ENCODE measurements around the gene TBX4.
"Not testable (repeated sequence)": the region's sequence is repeated elsewhere in the genome, so short reads cannot be mapped to it uniquely, and the experiment has no call there.

TBX4 gene

DNA sequence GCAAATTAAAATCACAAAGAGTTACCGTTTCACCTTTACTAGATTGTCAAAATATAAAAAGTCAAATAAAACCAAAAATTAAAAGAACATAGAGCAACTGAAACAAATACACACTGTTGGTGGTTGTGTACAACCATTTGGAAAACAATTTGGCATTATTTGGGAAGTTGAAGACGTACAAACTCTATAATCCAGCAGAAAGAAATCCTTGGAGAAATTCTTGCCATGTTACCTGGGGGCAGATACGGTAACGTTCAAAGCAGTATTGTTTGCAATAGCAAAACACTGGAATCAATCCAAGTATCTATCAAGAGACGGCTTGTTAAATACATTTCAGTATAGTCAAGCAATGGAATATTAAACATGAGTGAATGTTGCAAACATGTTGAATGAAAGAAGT, 56.7 kb downstream of the TBX4 start:
- Histone ChIP-seq H3K36me3 (ENCODE audit: insufficient read depth, low read length) (no peaks in the 10 kb centered on the region), H3K9me3 (ENCODE audit: low read depth, low read length) (no peaks in the 10 kb centered on the region), H3K9ac (ENCODE audit: insufficient read length) (no peak overlapping the region), H3K27ac (no peak overlapping the region), H3K4me3 (no peak overlapping the region)
- TF ChIP-seq POLR2AphosphoS5 (IDR thresholded peaks at IDR 0.05; ENCODE audit: borderline replicate concordance, low read depth, low read length), result no peak
- TF ChIP-seq FOXP2 (optimal IDR thresholded peaks at IDR 0.05; ENCODE audit: control extremely low read depth, extremely low read length, insufficient read depth), result no peak
- TF ChIP-seq EZH2 (IDR thresholded peaks at IDR 0.05), result no peak
- DNase-seq (ENCODE audit: low read depth, low spot score), result no peak

- DNase-seq (ENCODE audit: low read depth, low spot score); H3K9me3 ChIP-seq (ENCODE audit: low read depth, low read length); H3K27ac ChIP-seq; H3K4me3 ChIP-seq; H3K9ac ChIP-seq (ENCODE audit: insufficient read length); H3K36me3 ChIP-seq (ENCODE audit: insufficient read depth, low read length): not testable (repeated sequence)
Observed at GRCh38 chr17:61509454-61509853, 57.2 kb downstream of the TBX4 start.

DNA sequence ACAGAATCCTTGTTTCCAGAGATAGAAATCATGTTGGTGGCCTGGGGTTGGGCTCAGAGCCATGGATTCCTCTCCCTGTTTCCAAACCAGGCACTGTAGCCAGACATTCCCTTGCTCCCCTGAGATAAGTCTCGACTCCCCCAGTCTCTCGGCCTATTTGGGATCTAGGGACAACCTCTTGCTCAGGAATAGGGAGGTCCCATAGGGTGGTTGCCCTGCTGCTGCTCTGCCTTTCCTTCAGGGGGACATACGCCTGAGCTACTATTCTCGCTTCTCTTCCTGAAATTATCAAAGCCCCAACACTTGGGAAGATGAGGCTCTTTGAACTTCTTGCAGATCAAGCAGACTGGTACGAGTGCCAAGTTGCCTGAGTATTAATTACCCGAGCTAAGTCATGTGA, 58.0 kb downstream of the TBX4 start:
- Histone ChIP-seq H3K4me3 (no peak overlapping the region), H3K36me3 (ENCODE audit: insufficient read depth, low read length) (no peaks in the 10 kb centered on the region), H3K9ac (ENCODE audit: insufficient read length) (no peak overlapping the region), H3K9me3 (ENCODE audit: low read depth, low read length) (no peaks in the 10 kb centered on the region), H3K27ac (no peak overlapping the region)
- TF ChIP-seq FOXP2 (optimal IDR thresholded peaks at IDR 0.05; ENCODE audit: control extremely low read depth, extremely low read length, insufficient read depth), result no peak
- no peak for TF ChIP-seq EZH2 (IDR thresholded peaks at IDR 0.05)
- no peak for TF ChIP-seq POLR2AphosphoS5 (IDR thresholded peaks at IDR 0.05; ENCODE audit: borderline replicate concordance, low read depth, low read length)
- DNase-seq (ENCODE audit: low read depth, low spot score), result no peak

GRCh38 chr17:61510991-61511390, 58.8 kb downstream of the TBX4 start:
- Histone ChIP-seq H3K4me3 (peak overlapping the region; percentile 47), H3K27ac (peak overlapping the region; percentile 82)

DNA sequence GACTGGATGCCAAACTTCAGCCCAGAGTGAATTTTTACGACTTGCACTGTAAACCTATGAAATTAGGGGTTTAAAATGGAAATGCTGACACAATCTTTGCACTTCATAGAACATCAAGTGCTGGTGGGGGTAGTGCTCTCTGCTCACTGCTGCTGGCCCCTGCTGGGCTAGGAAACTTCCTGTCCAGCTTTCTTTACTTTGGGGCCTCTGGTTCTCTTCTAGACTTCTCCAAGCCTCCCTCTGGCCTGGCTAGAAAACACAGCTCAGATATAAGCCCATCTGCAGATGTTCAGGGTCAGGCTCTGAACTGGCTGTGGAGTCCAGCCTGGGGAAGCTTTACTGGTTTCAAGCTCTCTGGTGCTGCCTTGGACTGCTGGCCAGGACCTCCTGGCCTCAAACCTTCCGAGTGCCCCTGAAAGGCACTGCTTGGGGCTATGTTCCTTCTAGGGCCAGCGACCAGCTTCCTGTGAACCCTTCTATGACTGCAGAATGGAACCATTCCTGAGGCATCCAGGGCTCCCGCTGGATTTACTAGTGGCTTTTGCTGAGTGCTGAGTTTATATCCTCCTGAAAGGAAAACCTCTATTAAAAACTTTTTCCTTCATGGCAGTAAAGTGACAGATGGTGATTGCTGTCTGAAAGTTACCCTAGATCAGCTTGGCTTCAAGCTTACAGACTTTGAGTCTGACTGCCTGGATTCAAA, 59.4 kb downstream of the TBX4 start:
- no peaks in the 10 kb centered on the region for H3K36me3 ChIP-seq (ENCODE audit: insufficient read depth, low read length)
- no peaks in the 10 kb centered on the region for H3K9me3 ChIP-seq (ENCODE audit: low read depth, low read length)
- H3K9ac ChIP-seq (ENCODE audit: insufficient read length), result peak overlapping the region; percentile 16
- TF ChIP-seq POLR2AphosphoS5 (IDR thresholded peaks at IDR 0.05; ENCODE audit: borderline replicate concordance, low read depth, low read length) (no peak), FOXP2 (optimal IDR thresholded peaks at IDR 0.05; ENCODE audit: control extremely low read depth, extremely low read length, insufficient read depth) (no peak), EZH2 (IDR thresholded peaks at IDR 0.05) (no peak)
- peak overlapping the region; percentile 47 for H3K4me3 ChIP-seq
- DNase-seq (ENCODE audit: low read depth, low spot score), result peak; percentile 14
- H3K27ac ChIP-seq, result peak overlapping the region; percentile 82; the same call in 1 of the 2 replicates

More at GRCh38 chr17:61510991-61511390, 58.8 kb downstream of the TBX4 start:
- Histone ChIP-seq H3K36me3 (ENCODE audit: insufficient read depth, low read length) (no peaks in the 10 kb centered on the region), H3K9ac (ENCODE audit: insufficient read length) (peak overlapping the region; percentile 16), H3K9me3 (ENCODE audit: low read depth, low read length) (no peaks in the 10 kb centered on the region)
- no peak for DNase-seq (ENCODE audit: low read depth, low spot score)
- TF ChIP-seq EZH2 (IDR thresholded peaks at IDR 0.05) (no peak), POLR2AphosphoS5 (IDR thresholded peaks at IDR 0.05; ENCODE audit: borderline replicate concordance, low read depth, low read length) (no peak), FOXP2 (optimal IDR thresholded peaks at IDR 0.05; ENCODE audit: control extremely low read depth, extremely low read length, insufficient read depth) (no peak)

GRCh38 chr17:61514491-61514890, 62.3 kb downstream of the TBX4 start:
- TF ChIP-seq POLR2AphosphoS5 (IDR thresholded peaks at IDR 0.05; ENCODE audit: borderline replicate concordance, low read depth, low read length), result no peak
- H3K36me3 ChIP-seq (ENCODE audit: insufficient read depth, low read length), result no peaks in the 10 kb centered on the region
- H3K9me3 ChIP-seq (ENCODE audit: low read depth, low read length), result no peaks in the 10 kb centered on the region
- no peak overlapping the region for H3K27ac ChIP-seq
- DNase-seq (ENCODE audit: low read depth, low spot score), result no peak
- no peak overlapping the region for H3K9ac ChIP-seq (ENCODE audit: insufficient read length)
- no peak overlapping the region for H3K4me3 ChIP-seq

DNA sequence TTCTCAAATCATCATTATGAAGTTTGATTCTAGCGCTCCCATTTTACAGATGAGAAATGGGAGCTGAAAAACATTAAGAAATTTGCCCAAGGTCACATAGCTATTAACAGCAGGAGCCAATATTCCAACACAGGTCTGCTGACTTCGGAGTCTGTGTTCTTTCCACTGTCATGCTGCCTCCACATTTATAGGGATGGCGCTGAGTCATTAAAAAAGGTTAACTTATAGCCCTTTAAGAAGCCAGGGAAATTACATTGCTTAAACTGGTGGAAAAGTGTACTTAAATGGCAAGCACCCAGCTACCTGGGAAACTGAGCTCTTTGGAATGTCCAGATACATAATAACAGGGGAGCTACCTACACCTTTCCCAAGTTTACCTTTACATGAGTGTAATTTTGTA, 65.0 kb downstream of the TBX4 start:
- DNase-seq (ENCODE audit: low read depth, low spot score), result no peak
- H3K27ac ChIP-seq, result no peak overlapping the region
- no peaks in the 10 kb centered on the region for H3K36me3 ChIP-seq (ENCODE audit: insufficient read depth, low read length)
- H3K4me3 ChIP-seq, result no peak overlapping the region
- no peak for TF ChIP-seq EZH2 (IDR thresholded peaks at IDR 0.05)
- no peak for TF ChIP-seq FOXP2 (optimal IDR thresholded peaks at IDR 0.05; ENCODE audit: control extremely low read depth, extremely low read length, insufficient read depth)
- no peak overlapping the region for H3K9ac ChIP-seq (ENCODE audit: insufficient read length)
- no peaks in the 10 kb centered on the region for H3K9me3 ChIP-seq (ENCODE audit: low read depth, low read length)

- H3K36me3 ChIP-seq (ENCODE audit: insufficient read depth, low read length), result no peaks in the 10 kb centered on the region
- no peak for DNase-seq (ENCODE audit: low read depth, low spot score)
- no peak overlapping the region for H3K4me3 ChIP-seq
- TF ChIP-seq FOXP2 (optimal IDR thresholded peaks at IDR 0.05; ENCODE audit: control extremely low read depth, extremely low read length, insufficient read depth) (no peak), EZH2 (IDR thresholded peaks at IDR 0.05) (no peak), POLR2AphosphoS5 (IDR thresholded peaks at IDR 0.05; ENCODE audit: borderline replicate concordance, low read depth, low read length) (no peak)
- H3K9me3 ChIP-seq (ENCODE audit: low read depth, low read length), result no peaks in the 10 kb centered on the region
- H3K9ac ChIP-seq (ENCODE audit: insufficient read length), result no peak overlapping the region
- no peak overlapping the region for H3K27ac ChIP-seq
Observed at GRCh38 chr17:61517843-61518606, 65.8 kb downstream of the TBX4 start.

GRCh38 chr17:61519139-61519538, 66.9 kb downstream of the TBX4 start:
- Histone ChIP-seq H3K36me3 (ENCODE audit: insufficient read depth, low read length) (no peaks in the 10 kb centered on the region), H3K9ac (ENCODE audit: insufficient read length) (no peak overlapping the region), H3K27ac (no peak overlapping the region), H3K4me3 (no peak overlapping the region), H3K9me3 (ENCODE audit: low read depth, low read length) (no peaks in the 10 kb centered on the region)
- TF ChIP-seq POLR2AphosphoS5 (IDR thresholded peaks at IDR 0.05; ENCODE audit: borderline replicate concordance, low read depth, low read length), result no peak
- TF ChIP-seq FOXP2 (optimal IDR thresholded peaks at IDR 0.05; ENCODE audit: control extremely low read depth, extremely low read length, insufficient read depth), result no peak
- TF ChIP-seq EZH2 (IDR thresholded peaks at IDR 0.05), result no peak
- no peak for DNase-seq (ENCODE audit: low read depth, low spot score)
